NOMO-1 treated with DMSO at 0.1 percent for 48 hours (cell line): Measurements from ENCODE around the gene LRMDA.

Experiments
- DNase-seq: peaks from one replicate; lab custom pipeline; 2025; ENCODE audit not compliant: unreplicated experiment; lab: John Stamatoyannopoulos, UW

The LRMDA gene

GRCh38 chr10:76303682-76304316 is 872.4 kb downstream of the LRMDA start:
- peak; percentile 64 for DNase-seq

- DNase-seq, result peak; percentile 77
These were observed 874.6 kb downstream of the LRMDA start for GRCh38 chr10:76305930-76306615.

DNA sequence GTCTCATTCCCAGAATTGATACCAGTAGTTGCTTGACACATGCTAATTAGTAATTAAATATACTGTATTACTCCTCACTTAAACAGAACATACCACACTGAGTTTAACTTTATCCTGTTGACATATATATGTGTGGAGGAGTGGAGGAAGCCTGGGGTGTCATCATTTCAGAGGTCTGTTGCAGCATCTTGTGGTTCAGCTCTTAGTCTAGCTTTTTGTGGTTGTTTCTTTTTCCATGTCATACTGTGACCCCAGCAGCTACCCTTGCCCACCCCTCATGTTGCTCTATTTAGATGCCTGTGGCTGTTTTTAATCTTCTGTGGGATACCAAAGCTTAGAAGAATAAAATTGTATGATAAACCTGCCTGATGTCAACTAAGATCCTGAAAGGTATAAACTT is 875.4 kb downstream of the LRMDA start:
- DNase-seq, result peak; percentile 95

DNA sequence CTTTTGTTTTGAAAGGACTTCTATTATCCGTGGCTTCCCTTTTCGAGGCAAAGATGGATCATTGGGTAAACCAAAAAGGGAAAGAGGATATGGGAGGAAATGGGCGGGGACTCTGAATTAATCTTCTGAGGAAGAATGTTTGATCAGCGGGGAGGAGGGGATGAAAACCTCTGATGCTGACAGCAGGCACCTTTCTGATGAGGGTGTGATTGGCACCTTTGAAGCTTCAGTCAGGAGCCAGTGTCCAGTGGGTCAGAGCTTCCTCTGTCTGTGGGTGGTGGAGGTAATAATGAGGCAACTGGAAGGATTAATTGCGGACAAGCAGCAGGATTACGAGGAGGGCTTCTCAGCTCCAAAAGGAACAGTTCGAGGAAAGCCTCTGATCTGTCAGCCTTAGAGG is 877.6 kb downstream of the LRMDA start:
- no peak for DNase-seq

- DNase-seq, result no peak
These were observed 878.5 kb downstream of the LRMDA start for GRCh38 chr10:76309741-76310587.

- DNase-seq, result no peak
These were observed 879.2 kb downstream of the LRMDA start for GRCh38 chr10:76310588-76311080.

GRCh38 chr10:76311752-76312636 is 880.6 kb downstream of the LRMDA start:
- DNase-seq, result peak; percentile 62

GRCh38 chr10:76315240-76315639 is 883.8 kb downstream of the LRMDA start:
- no peak for DNase-seq

GRCh38 chr10:76316234-76316633 is 884.8 kb downstream of the LRMDA start:
- no peak for DNase-seq

- DNase-seq, result no peak
These were observed 885.7 kb downstream of the LRMDA start for GRCh38 chr10:76317078-76317477.

DNA sequence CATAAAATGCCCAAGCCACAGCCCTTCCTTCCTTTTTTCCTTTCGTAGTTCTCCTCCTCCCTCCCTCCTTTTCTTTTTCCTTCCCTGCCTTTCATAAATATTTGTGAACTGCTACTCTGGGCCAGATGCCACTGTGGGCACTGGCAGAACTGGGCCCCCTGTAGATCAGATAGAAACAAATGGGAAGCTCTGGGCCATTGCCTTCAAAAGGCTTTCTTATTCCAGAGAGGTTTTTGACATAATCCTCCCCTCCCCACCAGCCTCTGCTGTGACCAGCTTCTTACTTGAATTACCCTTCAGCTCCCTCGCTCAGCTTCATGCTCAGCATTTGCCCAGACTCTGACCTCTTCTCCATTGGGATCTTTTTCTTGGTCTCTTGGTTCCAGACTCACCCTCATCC is 886.8 kb downstream of the LRMDA start:
- DNase-seq, result peak; percentile 69

DNA sequence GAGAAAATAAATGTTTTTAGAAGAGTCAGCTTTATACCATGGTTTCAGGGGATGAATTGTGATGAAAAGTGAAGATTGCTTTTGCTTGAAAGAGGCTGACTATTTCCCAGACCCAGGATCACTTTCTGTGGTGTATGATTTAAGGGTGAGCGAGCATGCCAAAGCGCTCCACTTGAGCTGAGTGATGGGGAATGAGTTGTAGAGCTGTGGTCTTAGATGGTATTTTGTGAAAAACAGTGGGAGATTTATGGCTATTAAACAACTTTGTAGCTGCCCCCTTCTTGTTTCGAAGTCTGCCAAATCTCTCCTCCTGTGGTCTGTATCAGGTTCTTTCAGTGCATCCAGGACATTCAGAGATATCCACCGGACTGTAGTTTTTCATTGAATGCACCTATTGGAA is 888.2 kb downstream of the LRMDA start:
- DNase-seq, result no peak

DNA sequence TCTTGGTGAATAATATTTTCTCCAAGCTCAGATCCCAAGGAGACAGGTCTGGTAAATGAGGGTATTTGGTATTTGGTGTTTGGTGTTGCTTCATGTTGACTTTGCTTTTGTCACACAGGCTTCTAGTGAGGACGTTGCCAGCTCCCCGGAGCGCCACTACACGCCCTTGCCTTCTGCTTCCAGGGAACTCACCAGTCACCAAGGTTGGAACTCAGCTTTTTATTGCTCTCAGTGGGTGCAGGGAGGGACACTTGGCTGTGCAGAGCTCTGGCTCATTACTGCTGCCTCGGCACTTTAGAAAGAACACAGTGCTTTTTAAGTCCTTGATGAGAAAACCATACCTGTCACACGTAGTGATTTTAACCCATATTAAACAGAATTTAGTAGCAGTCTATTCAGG is 892.9 kb downstream of the LRMDA start:
- DNase-seq, result no peak

GRCh38 chr10:76327441-76327840 is 896.0 kb downstream of the LRMDA start:
- DNase-seq, result no peak

DNA sequence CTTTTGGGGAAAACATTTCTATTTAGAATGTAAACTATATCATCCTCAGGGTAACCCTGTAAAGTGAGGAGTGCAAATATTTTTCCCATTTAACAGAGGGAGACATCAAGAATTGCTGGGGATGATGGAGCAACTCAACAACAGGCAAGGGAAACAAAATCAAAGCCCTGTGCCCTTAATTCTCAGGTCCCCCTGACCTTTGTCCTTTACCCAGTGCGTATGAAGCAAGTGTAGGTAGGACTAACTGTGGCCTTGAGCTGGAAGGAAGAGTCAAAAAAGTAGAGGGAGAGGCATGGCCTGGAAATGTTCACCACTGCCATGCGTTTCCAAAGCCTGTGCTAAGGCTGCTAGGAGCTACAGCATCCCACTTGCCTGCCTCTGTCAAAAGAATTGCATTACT is 896.9 kb downstream of the LRMDA start:
- no peak for DNase-seq

- DNase-seq, result no peak
These were observed 898.6 kb downstream of the LRMDA start for GRCh38 chr10:76329891-76330575.

DNA sequence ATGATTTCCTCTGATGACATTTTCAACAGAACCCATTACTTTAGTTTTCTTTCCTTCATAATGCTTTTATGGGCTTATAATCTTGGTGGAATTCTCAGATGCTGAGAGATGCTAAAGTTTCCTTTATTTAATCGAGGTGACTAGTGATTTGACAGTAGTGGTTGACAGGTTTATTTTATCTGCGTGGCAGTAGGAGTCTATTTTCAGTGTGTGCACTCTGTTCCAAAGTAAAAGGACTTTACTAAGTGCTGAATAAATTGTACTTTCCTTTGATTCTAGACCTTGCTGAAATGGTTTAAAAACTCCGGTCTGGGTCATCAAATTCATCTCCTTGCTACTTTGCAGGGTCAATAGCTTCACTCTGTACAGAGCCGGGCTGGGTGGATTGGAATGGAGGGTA is 900.3 kb downstream of the LRMDA start:
- DNase-seq, result no peak

GRCh38 chr10:76333326-76333725 is 901.9 kb downstream of the LRMDA start:
- no peak for DNase-seq

DNA sequence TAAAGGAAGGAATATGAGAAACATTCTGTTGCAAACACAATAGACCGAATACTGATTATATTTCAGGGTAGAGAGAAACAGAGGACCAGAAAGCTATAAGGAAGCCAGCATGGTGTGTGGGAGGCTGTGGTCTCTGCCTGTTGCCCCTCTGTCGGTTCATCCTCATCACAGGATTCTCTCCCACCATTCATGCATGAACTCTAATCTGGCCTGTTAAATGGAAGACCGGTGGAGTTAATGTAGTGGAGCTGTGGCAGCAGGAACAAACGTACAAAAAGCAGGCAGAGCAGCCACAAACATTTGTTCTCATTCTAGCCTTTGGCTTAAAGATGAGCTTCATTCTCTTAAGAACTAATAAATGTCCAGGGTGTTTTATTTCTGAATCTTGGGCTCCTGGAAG is 902.4 kb downstream of the LRMDA start:
- no peak for DNase-seq

DNA sequence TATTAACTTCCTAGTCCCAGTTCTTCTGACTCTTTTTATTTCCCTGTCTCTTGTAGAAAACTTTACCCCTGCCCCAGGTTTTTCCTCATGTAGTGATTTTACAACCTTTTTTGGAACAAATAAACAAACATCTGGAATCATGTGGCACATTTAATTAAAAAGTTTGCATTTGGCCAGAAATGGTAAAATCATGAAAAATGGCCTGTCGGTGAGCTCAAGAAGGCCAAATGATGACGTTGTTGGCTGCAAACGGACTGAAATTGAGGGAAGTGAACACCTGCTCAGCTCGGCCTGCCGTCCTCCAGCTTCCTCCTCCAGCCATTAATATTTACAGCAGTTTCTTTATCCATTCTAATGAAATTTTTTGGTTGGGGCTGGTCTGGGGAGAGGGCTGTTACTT is 902.8 kb downstream of the LRMDA start:
- no peak for DNase-seq
